Measurements from ENCODE around the gene CHCHD3.

CHCHD3 gene

GRCh38 chr7:133019590-133019989, 62.3 kb downstream of the CHCHD3 start:
- TF ChIP-seq FOXP2 (optimal IDR thresholded peaks at IDR 0.05; ENCODE audit: borderline replicate concordance, extremely low read depth, extremely low read length, insufficient read depth) (no peak), SIN3A (IDR thresholded peaks at IDR 0.05; ENCODE audit: borderline replicate concordance, insufficient read depth, low read length) (no peak), REST (IDR thresholded peaks at IDR 0.05; ENCODE audit: insufficient read depth in 1 of 2, low read depth in 2 of 2, low read length in 2 of 2) (no peak), TAF1 (IDR thresholded peaks at IDR 0.05; ENCODE audit: borderline replicate concordance, insufficient read depth, low read length) (no peak), POLR2AphosphoS5 (IDR thresholded peaks at IDR 0.05; ENCODE audit: low read depth, low read length) (no peak)

DNA sequence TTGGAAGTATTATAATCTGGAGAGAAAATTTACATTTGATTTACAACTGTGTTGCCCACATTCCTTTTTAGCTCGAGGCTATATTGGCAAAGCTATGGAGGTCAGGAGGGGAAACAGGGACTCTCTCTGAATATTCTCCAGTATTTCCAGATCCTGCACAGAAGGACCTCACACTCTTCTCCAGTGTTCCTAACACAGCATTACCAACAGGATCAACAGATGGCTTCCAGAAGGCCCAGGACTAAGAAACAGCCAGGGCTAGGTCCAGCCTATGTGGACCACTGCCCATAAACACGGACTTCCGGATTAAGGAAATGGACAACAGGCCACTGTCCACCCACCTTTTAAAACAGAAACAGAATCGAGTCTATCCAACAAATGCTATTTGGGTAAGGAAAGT, 65.3 kb downstream of the CHCHD3 start:
- TF ChIP-seq SIN3A (IDR thresholded peaks at IDR 0.05; ENCODE audit: borderline replicate concordance, insufficient read depth, low read length) (no peak), TAF1 (IDR thresholded peaks at IDR 0.05; ENCODE audit: borderline replicate concordance, insufficient read depth, low read length) (no peak), FOXP2 (optimal IDR thresholded peaks at IDR 0.05; ENCODE audit: borderline replicate concordance, extremely low read depth, extremely low read length, insufficient read depth) (no peak), REST (IDR thresholded peaks at IDR 0.05; ENCODE audit: insufficient read depth in 1 of 2, low read depth in 2 of 2, low read length in 2 of 2) (no peak), POLR2AphosphoS5 (IDR thresholded peaks at IDR 0.05; ENCODE audit: low read depth, low read length) (no peak)

GRCh38 chr7:133015888-133016287, 66.0 kb downstream of the CHCHD3 start:
- TF ChIP-seq POLR2AphosphoS5 (IDR thresholded peaks at IDR 0.05; ENCODE audit: low read depth, low read length), result no peak
- no peak for TF ChIP-seq FOXP2 (optimal IDR thresholded peaks at IDR 0.05; ENCODE audit: borderline replicate concordance, extremely low read depth, extremely low read length, insufficient read depth)

GRCh38 chr7:133011746-133012145, 70.1 kb downstream of the CHCHD3 start:
- TF ChIP-seq SIN3A (IDR thresholded peaks at IDR 0.05; ENCODE audit: borderline replicate concordance, insufficient read depth, low read length) (no peak), POLR2AphosphoS5 (IDR thresholded peaks at IDR 0.05; ENCODE audit: low read depth, low read length) (no peak)

DNA sequence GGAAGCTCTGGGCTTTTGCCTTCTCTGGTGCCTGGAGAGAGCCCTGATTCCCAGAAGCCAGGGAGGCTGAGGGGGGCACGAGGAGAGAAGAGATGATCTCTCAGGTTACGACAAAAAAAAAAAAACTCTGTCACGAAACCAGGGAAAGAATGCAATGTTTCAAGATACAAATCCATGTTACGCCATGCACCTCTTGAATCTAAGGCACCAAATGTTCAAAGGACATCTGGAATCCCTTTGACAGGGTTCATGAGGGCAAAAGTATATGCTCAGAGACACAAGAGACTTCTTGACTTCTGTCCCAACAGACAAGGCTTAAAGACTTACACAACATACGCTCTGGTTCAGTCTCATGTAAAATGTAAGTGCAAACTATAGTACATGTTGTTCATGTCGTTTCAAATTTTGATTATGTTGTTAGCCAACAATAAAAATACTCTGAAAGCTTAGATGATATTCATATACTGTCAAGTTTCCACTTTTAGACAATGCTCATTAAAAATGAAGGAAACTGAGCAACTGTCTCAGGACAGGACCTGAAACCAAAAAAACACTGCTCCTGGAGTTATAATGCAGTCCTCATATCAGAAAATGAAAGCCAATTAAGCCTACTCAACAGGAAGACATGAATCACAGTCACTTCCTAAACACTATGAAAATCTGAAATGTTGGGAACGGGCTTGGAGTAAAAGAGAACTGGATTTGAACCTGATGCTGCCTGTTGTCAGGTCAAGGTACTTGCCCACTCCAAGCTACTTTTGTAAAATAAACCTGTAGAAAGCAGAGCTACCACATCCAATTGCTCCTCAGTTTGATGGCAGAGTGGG, 72.3 kb downstream of the CHCHD3 start:
- TF ChIP-seq FOXP2 (optimal IDR thresholded peaks at IDR 0.05; ENCODE audit: borderline replicate concordance, extremely low read depth, extremely low read length, insufficient read depth) (no peak), SIN3A (IDR thresholded peaks at IDR 0.05; ENCODE audit: borderline replicate concordance, insufficient read depth, low read length) (no peak), POLR2AphosphoS5 (IDR thresholded peaks at IDR 0.05; ENCODE audit: low read depth, low read length) (no peak), REST (IDR thresholded peaks at IDR 0.05; ENCODE audit: insufficient read depth in 1 of 2, low read depth in 2 of 2, low read length in 2 of 2) (no peak), TAF1 (IDR thresholded peaks at IDR 0.05; ENCODE audit: borderline replicate concordance, insufficient read depth, low read length) (no peak)

DNA sequence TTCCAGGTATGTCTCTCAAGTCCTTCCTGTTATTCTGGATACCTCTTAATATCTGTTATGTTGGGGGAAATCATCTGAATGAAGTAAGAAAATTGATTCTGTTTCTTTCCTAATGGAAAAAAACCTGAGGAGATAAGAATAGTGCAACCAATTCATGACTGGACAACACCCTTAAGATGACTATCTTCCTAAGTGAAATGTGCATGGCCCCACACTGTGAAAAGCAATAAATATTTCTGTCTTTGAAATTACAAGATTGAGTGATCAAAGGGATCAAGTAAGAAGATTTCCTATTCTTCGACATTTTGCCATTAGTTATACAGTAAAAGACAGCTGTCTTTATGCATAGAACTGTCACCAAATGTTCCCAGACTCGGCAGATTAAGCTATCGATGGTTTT, 73.9 kb downstream of the CHCHD3 start:
- TF ChIP-seq POLR2AphosphoS5 (IDR thresholded peaks at IDR 0.05; ENCODE audit: low read depth, low read length) (no peak), FOXP2 (optimal IDR thresholded peaks at IDR 0.05; ENCODE audit: borderline replicate concordance, extremely low read depth, extremely low read length, insufficient read depth) (no peak), REST (IDR thresholded peaks at IDR 0.05; ENCODE audit: insufficient read depth in 1 of 2, low read depth in 2 of 2, low read length in 2 of 2) (no peak), TAF1 (IDR thresholded peaks at IDR 0.05; ENCODE audit: borderline replicate concordance, insufficient read depth, low read length) (no peak), SIN3A (IDR thresholded peaks at IDR 0.05; ENCODE audit: borderline replicate concordance, insufficient read depth, low read length) (no peak)
